GM23338 (cell line): ENCODE data around the gene VILL. TPM values are rescaled to one million over a fixed set of nuclear protein-coding genes. Genes with fewer than 3 reads are reported as not detected.

Experiments used
- ATAC-seq: fragments of 200-7000 bp; cut with Tn5 transposase; 3 replicates; pipeline ENCODE4 v1.9.1; 2020
- DNase-seq: peaks from one replicate; pipeline ENCODE4 v3.0.0-alpha.2; 2015; ENCODE audit warnings: low spot score
- H2AFZ ChIP-seq: fragments of 200-600 bp; sonication (generic); 2 replicates; pipeline ENCODE4 v1.8.0; 2016; ENCODE audit warnings: antibody characterized with exemption, mild to moderate bottlenecking, moderate library complexity
- H3F3A ChIP-seq: fragments of 200-600 bp; sonication (generic); replicated peaks from 2 replicates; pipeline ENCODE4 v1.8.0; 2017; ENCODE audit warnings: antibody characterized with exemption, mixed run types, low read depth
- H3K27ac ChIP-seq: fragments of 200-600 bp; sonication (generic); 2 replicates; pipeline ENCODE4 v1.6.1; 2016; ENCODE audit warnings: low read depth
- H3K27me3 ChIP-seq: fragments of 200-600 bp; sonication (generic); 2 replicates; pipeline ENCODE4 v1.8.0; 2016; ENCODE audit warnings: mild to moderate bottlenecking, mixed run types, moderate library complexity; ENCODE audit not compliant: insufficient read depth
- H3K36me3 ChIP-seq: fragments of 200-600 bp; sonication (generic); 2 replicates; pipeline ENCODE4 v1.8.0; 2016; ENCODE audit warnings: mild to moderate bottlenecking; ENCODE audit not compliant: insufficient read depth
- H3K4me1 ChIP-seq: fragments of 200-600 bp; sonication (generic); 2 replicates; pipeline ENCODE4 v1.8.0; 2016; ENCODE audit warnings: mild to moderate bottlenecking, moderate library complexity; ENCODE audit not compliant: insufficient read depth
- H3K4me2 ChIP-seq: fragments of 200-600 bp; sonication (generic); 2 replicates; pipeline ENCODE4 v1.7.1; 2017; ENCODE audit warnings: mixed run types
- H3K4me3 ChIP-seq: fragments of 200-600 bp; sonication (generic); 2 replicates; pipeline ENCODE4 v1.6.1; 2016; ENCODE audit warnings: mixed run types
- H3K79me2 ChIP-seq: fragments of 200-600 bp; sonication (generic); replicated peaks from 2 replicates; pipeline ENCODE4 v1.8.0; 2017; ENCODE audit warnings: mild to moderate bottlenecking; ENCODE audit not compliant: insufficient read depth
- H3K9me2 ChIP-seq: fragments of 200-600 bp; sonication (generic); 2 replicates; pipeline ENCODE4 v1.8.0; 2017; ENCODE audit not compliant: insufficient read depth
- H4K20me1 ChIP-seq: fragments of 200-600 bp; sonication (generic); replicated peaks from 2 replicates; pipeline ENCODE4 v1.8.0; 2017; ENCODE audit warnings: mild to moderate bottlenecking; ENCODE audit not compliant: insufficient read depth
- H3K27ac Mint-ChIP-seq: 2 replicates; pipeline ENCODE4 v1.8.0; 2020; ENCODE audit warnings: inconsistent platforms, mild to moderate bottlenecking, moderate library complexity, mixed read lengths
- H3K27me3 Mint-ChIP-seq: 3 replicates; pipeline ENCODE4 v1.8.0; 2022; ENCODE audit warnings: low read depth, mild to moderate bottlenecking, moderate library complexity, mixed read lengths, inconsistent platforms; ENCODE audit not compliant: insufficient read depth, poor library complexity
- H3K36me3 Mint-ChIP-seq: 3 replicates; pipeline ENCODE4 v1.8.0; 2021; ENCODE audit warnings: low read depth, mild to moderate bottlenecking, inconsistent platforms, moderate library complexity, mixed read lengths
- H3K4me1 Mint-ChIP-seq: 3 replicates; pipeline ENCODE4 v1.8.0; 2020; ENCODE audit warnings: mild to moderate bottlenecking, inconsistent platforms, mixed read lengths
- H3K4me3 Mint-ChIP-seq: 3 replicates; pipeline ENCODE4 v1.8.0; 2021; ENCODE audit warnings: moderate library complexity, mild to moderate bottlenecking, inconsistent platforms, mixed read lengths
- H3K9me3 Mint-ChIP-seq: 3 replicates; pipeline ENCODE4 v1.8.0; 2020; ENCODE audit warnings: moderate library complexity, mild to moderate bottlenecking, inconsistent platforms, mixed read lengths
- CREB1 ChIP-seq: fragments of 250-450 bp; sonication (Bioruptor Pico); IDR thresholded peaks from 2 replicates; pipeline ENCODE4 v1.5.0; 2020; ENCODE audit warnings: low read depth, mild to moderate bottlenecking, moderate library complexity
- EZH2 ChIP-seq: fragments of 200-600 bp; sonication (generic); IDR thresholded peaks from one replicate; pipeline ENCODE4 v1.8.0; 2017; ENCODE audit warnings: antibody characterized with exemption, mild to moderate bottlenecking, low read depth; ENCODE audit not compliant: unreplicated experiment
- EZH2phosphoT487 ChIP-seq: fragments of 200-600 bp; sonication (generic); IDR thresholded peaks from one replicate; pipeline ENCODE4 v1.8.1; 2018; ENCODE audit warnings: antibody characterized with exemption; ENCODE audit not compliant: unreplicated experiment
- NANOG ChIP-seq: IDR thresholded peaks from 2 replicates; pipeline ENCODE4 v1.6.1; 2016; ENCODE audit warnings: antibody characterized with exemption, borderline replicate concordance
- POLR2AphosphoS5 ChIP-seq: IDR thresholded peaks from 2 replicates; pipeline ENCODE4 v1.6.1; 2016; ENCODE audit warnings: antibody characterized with exemption, low read depth
- STAT1 ChIP-seq: IDR thresholded peaks from one replicate; pipeline ENCODE4 v1.6.1; 2016; ENCODE audit warnings: antibody characterized with exemption; ENCODE audit not compliant: unreplicated experiment
- ZNF114 ChIP-seq: fragments of 250-450 bp; sonication (Bioruptor Pico); IDR thresholded peaks from 2 replicates; pipeline ENCODE4 v1.5.0; 2020; ENCODE audit warnings: mild to moderate bottlenecking, moderate library complexity
- ZNF331 ChIP-seq: fragments of 250-450 bp; sonication (Bioruptor Pico); IDR thresholded peaks from 2 replicates; pipeline ENCODE4 v1.5.0; 2020; ENCODE audit warnings: low read depth, mild to moderate bottlenecking, moderate library complexity
- polyA plus RNA-seq: library from polyadenylated mRNA; unstranded; fragments of >200 nt; fragmentation: Nextera tagmentation; extraction: Ambion mirVana; gene quantifications from 2 replicates; pipeline ENCODE4 v1.2.1, GENCODE V29; 2016
- total RNA-seq: library from RNA; depleted of rRNA; stranded (reverse); fragments of >200 nt; shearing (Covaris generic); gene quantifications from 2 replicates; pipeline ENCODE4 v1.2.3, GENCODE V29; 2014
- TF ChIP-seq, protein P1 (sequence below): IDR thresholded peaks from one replicate; pipeline ENCODE4 v1.6.1; 2018; ENCODE audit warnings: antibody characterized with exemption; ENCODE audit not compliant: unreplicated experiment
- TF ChIP-seq, protein P2 (sequence below): IDR thresholded peaks from 2 replicates; pipeline ENCODE4 v1.6.1; 2016; ENCODE audit warnings: antibody characterized with exemption

VILL gene
- total and polyA plus RNA-seq, 2 experiments from 2014 or later: 2.7 to 9.8 TPM

DNA sequence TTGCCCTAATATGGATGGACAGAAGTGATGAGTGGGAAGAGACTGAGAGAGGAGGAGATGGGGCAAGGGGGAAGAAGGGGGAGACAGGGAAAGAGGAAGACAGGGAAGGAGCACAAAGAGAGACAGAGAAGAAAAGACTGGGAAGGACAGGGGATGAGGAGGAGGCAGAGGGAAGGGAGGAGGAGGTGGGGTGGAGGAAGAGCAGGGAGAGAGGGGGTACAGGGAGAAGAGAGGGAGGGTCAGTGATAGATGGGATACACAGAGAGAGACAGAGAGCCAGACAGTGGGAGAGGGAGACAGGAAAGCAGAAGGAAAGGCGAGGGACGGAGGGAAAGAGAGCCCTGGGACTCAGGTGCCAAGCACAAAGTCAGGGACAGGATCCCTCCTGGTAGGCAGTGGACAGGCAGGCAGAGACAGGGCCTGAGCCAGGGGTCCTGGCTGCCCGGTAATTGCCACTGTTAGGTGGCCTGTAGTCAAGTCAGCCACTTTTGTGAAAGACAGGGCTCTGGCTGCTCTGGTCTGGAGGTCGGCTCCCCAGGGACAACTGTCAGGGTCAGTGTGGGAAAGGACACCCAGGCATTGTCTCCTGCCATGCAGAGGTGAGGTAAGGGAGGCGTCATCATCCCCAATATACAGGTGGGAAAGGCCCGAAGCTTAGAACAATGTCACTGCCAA lies 9.8 kb downstream of the VILL start (continued):
- TF ChIP-seq NANOG (no peak), ZNF331 (no peak), ZNF114 (CRISPR knock-in tag) (no peak), POLR2AphosphoS5 (no peak), STAT1 (no peak), CREB1 (CRISPR knock-in tag) (no peak), EZH2 (no peak)
- TF ChIP-seq, protein P1, sequence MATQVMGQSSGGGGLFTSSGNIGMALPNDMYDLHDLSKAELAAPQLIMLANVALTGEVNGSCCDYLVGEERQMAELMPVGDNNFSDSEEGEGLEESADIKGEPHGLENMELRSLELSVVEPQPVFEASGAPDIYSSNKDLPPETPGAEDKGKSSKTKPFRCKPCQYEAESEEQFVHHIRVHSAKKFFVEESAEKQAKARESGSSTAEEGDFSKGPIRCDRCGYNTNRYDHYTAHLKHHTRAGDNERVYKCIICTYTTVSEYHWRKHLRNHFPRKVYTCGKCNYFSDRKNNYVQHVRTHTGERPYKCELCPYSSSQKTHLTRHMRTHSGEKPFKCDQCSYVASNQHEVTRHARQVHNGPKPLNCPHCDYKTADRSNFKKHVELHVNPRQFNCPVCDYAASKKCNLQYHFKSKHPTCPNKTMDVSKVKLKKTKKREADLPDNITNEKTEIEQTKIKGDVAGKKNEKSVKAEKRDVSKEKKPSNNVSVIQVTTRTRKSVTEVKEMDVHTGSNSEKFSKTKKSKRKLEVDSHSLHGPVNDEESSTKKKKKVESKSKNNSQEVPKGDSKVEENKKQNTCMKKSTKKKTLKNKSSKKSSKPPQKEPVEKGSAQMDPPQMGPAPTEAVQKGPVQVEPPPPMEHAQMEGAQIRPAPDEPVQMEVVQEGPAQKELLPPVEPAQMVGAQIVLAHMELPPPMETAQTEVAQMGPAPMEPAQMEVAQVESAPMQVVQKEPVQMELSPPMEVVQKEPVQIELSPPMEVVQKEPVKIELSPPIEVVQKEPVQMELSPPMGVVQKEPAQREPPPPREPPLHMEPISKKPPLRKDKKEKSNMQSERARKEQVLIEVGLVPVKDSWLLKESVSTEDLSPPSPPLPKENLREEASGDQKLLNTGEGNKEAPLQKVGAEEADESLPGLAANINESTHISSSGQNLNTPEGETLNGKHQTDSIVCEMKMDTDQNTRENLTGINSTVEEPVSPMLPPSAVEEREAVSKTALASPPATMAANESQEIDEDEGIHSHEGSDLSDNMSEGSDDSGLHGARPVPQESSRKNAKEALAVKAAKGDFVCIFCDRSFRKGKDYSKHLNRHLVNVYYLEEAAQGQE: no peak

DNA sequence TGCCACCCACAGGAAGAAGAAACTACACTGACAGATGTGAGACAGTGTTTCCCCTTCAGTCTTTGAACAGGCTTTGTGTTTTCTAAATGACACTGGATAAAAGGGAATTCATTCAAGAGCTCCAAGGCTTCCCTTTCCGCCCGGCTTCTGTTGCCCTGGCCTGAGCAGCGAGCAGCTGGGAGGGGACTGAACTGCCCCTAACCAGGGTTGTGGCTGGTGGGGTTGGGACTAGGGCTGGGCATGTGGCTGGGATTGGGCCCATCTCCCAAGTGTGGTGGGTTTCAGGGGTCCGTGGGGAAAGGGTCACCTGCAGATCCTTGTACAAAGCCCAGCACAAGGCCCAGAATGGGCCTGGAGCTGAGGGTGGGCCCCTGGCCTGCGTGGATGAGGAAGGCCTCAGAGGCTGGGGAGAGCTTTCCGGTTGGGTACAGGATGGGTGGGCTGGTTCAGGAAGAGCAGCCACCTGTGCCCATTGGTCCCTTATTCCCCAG lies 10.4 kb downstream of the VILL start:
- peaks cover 7% of the 10 kb centered on the region for H3K4me1 ChIP-seq
- H3K27me3 ChIP-seq: no peaks in the 10 kb centered on the region; the same call in 1 of the 2 replicates
- no peaks in the 10 kb centered on the region for H3K9me2 ChIP-seq
- Mint-ChIP-seq H3K27ac (no peak overlapping the region), H3K9me3 (no peaks in the 10 kb centered on the region), H3K36me3 (peaks cover 3% of the 10 kb centered on the region; the same call in 1 of the 3 replicates), H3K27me3 (peaks cover 15% of the 10 kb centered on the region), H3K4me3 (no peak overlapping the region), H3K4me1 (peaks cover 15% of the 10 kb centered on the region)
- ATAC-seq (no peak), DNase-seq (no peak)
- no peaks in the 10 kb centered on the region for H4K20me1 ChIP-seq
- no peak overlapping the region for H3K4me2 ChIP-seq
- no peaks in the 10 kb centered on the region for H3K79me2 ChIP-seq
- H3K4me3 ChIP-seq: no peak overlapping the region
- no peak overlapping the region for H2AFZ ChIP-seq
- no peak overlapping the region for H3K27ac ChIP-seq
- H3K36me3 ChIP-seq: no peaks in the 10 kb centered on the region
- no peaks in the 10 kb centered on the region for H3F3A ChIP-seq
- TF ChIP-seq ZNF114 (CRISPR knock-in tag): no peak
- TF ChIP-seq, protein P2, sequence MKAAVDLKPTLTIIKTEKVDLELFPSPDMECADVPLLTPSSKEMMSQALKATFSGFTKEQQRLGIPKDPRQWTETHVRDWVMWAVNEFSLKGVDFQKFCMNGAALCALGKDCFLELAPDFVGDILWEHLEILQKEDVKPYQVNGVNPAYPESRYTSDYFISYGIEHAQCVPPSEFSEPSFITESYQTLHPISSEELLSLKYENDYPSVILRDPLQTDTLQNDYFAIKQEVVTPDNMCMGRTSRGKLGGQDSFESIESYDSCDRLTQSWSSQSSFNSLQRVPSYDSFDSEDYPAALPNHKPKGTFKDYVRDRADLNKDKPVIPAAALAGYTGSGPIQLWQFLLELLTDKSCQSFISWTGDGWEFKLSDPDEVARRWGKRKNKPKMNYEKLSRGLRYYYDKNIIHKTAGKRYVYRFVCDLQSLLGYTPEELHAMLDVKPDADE: no peak
- TF ChIP-seq EZH2phosphoT487: no peak
- TF ChIP-seq, protein P1: no peak
